Measurements from ENCODE around the gene MBP.
A peak's percentile ranks its signal among the peaks of the same experiment; 100 is the strongest.

MBP gene

GRCh38 chr18:77106331-77106730, 26.3 kb downstream of the MBP start:
- DNase-seq, result no peak
- H3K36me3 ChIP-seq (replicated peaks), result no peaks in the 10 kb centered on the region
- H3K4me3 ChIP-seq (ENCODE audit: low read depth, low read length), result no peak overlapping the region
- no peaks in the 10 kb centered on the region for H3K27me3 ChIP-seq (replicated peaks)
- in situ Hi-C loops (cut with HindIII; ENCODE audit: low pct_ligation_motif_present, low sequenced_read_pairs), result no loop called here
- peak overlapping the region; percentile 91 for H3K27ac ChIP-seq
- no peak for TF ChIP-seq CTCF (IDR thresholded peaks at IDR 0.05; ENCODE audit: low read depth, low read length, missing control alignments)

GRCh38 chr18:77105680-77106079, 26.9 kb downstream of the MBP start:
- TF ChIP-seq CTCF (IDR thresholded peaks at IDR 0.05; ENCODE audit: low read depth, low read length, missing control alignments), result no peak
- H3K36me3 ChIP-seq (replicated peaks), result no peaks in the 10 kb centered on the region
- in situ Hi-C loops (cut with HindIII; ENCODE audit: low pct_ligation_motif_present, low sequenced_read_pairs), result no loop called here
- no peak overlapping the region for H3K4me3 ChIP-seq (ENCODE audit: low read depth, low read length)
- no peaks in the 10 kb centered on the region for H3K27me3 ChIP-seq (replicated peaks)
- DNase-seq, result no peak
- peak overlapping the region; percentile 99 for H3K27ac ChIP-seq

GRCh38 chr18:77105028-77105427, 27.6 kb downstream of the MBP start:
- H3K27ac ChIP-seq, result peak overlapping the region; percentile 99
- TF ChIP-seq CTCF (IDR thresholded peaks at IDR 0.05; ENCODE audit: low read depth, low read length, missing control alignments), result no peak
- no peak overlapping the region for H3K4me3 ChIP-seq (ENCODE audit: low read depth, low read length)
- in situ Hi-C loops (cut with HindIII; ENCODE audit: low pct_ligation_motif_present, low sequenced_read_pairs), result no loop called here
- H3K27me3 ChIP-seq (replicated peaks), result no peaks in the 10 kb centered on the region
- DNase-seq, result no peak
- peaks cover under 1% of the 10 kb centered on the region for H3K36me3 ChIP-seq (replicated peaks)

GRCh38 chr18:77103991-77104531, 28.5 kb downstream of the MBP start:
- peak; percentile 63 for DNase-seq
- Histone ChIP-seq H3K36me3 (replicated peaks) (peaks cover 2% of the 10 kb centered on the region), H3K4me3 (ENCODE audit: low read depth, low read length) (no peak overlapping the region), H3K27ac (peak overlapping the region; percentile 99), H3K27me3 (replicated peaks) (no peaks in the 10 kb centered on the region)
- in situ Hi-C loops (cut with HindIII; ENCODE audit: low pct_ligation_motif_present, low sequenced_read_pairs), result no loop called here
- no peak for TF ChIP-seq CTCF (IDR thresholded peaks at IDR 0.05; ENCODE audit: low read depth, low read length, missing control alignments)

GRCh38 chr18:77103187-77103850, 29.3 kb downstream of the MBP start:
- Histone ChIP-seq H3K27me3 (replicated peaks) (no peaks in the 10 kb centered on the region), H3K4me3 (ENCODE audit: low read depth, low read length) (no peak overlapping the region), H3K36me3 (replicated peaks) (peaks cover 2% of the 10 kb centered on the region), H3K27ac (peak overlapping the region; percentile 99)
- TF ChIP-seq CTCF (IDR thresholded peaks at IDR 0.05; ENCODE audit: low read depth, low read length, missing control alignments), result no peak
- DNase-seq, result peak; percentile 72
- in situ Hi-C loops (cut with HindIII; ENCODE audit: low pct_ligation_motif_present, low sequenced_read_pairs), result no loop called here

All from brain microvascular endothelial cell (primary cell).